HL-60 (cell line): ENCODE measurements around the gene IL17B.

ENCODE experiments used
- DNase-seq, 2 experiments: peaks; one replicate each; pipeline ENCODE4 v3.0.0-alpha.2; 2010 to 2020; ENCODE audit warnings: low read depth in 1 of 2, low spot score in 1 of 2
- H3K27ac ChIP-seq: fragments of 250-450 bp; sonication (Bioruptor Pico); replicated peaks from 2 replicates; pipeline ENCODE4 v1.5.1; 2020; ENCODE audit warnings: mild to moderate bottlenecking, moderate library complexity
- H3K27me3 ChIP-seq: fragments of 250-450 bp; sonication (Bioruptor Pico); 2 replicates; pipeline ENCODE4 v1.5.1; 2021; ENCODE audit warnings: mild to moderate bottlenecking, moderate library complexity; ENCODE audit not compliant: insufficient read depth, poor library complexity, severe bottlenecking
- H3K4me3 ChIP-seq: replicated peaks from 2 replicates; pipeline ENCODE4 v1.5.1; 2011; ENCODE audit warnings: mild to moderate bottlenecking, control low read depth, low read length; ENCODE audit not compliant: insufficient read depth
- GABPA ChIP-seq: IDR thresholded peaks from 2 replicates; pipeline ENCODE4 v1.6.1; 2012; ENCODE audit warnings: low read depth
- POLR2AphosphoS5 ChIP-seq: IDR thresholded peaks from 2 replicates; pipeline ENCODE4 v1.6.1; 2012; ENCODE audit warnings: low read depth
- SPI1 ChIP-seq: IDR thresholded peaks from 2 replicates; pipeline ENCODE4 v1.6.1; 2012; ENCODE audit warnings: low read depth, mild to moderate bottlenecking, borderline replicate concordance
- long read RNA-seq: library from polyadenylated mRNA; unstranded; transcript quantifications from one replicate; pipeline ENCODE4 v2.0.0, GENCODE V29; 2020
- TF ChIP-seq, protein P1 (sequence below): IDR thresholded peaks from 2 replicates; pipeline ENCODE4 v1.6.1; 2012; ENCODE audit warnings: low read depth; ENCODE audit not compliant: insufficient replicate concordance
- TF ChIP-seq, protein P2 (sequence below): IDR thresholded peaks from one replicate; pipeline ENCODE4 v1.5.1; 2011; ENCODE audit warnings: low read length, control low read depth, inconsistent platforms; ENCODE audit not compliant: insufficient read depth

The IL17B gene
- long read RNA-seq, partial matches to known transcripts: 0 of 3 reads
- long read RNA-seq, other reads (novel, unspliced or antisense): 3 of 3 reads

- Histone ChIP-seq H3K27me3 (no peaks in the 10 kb centered on the region), H3K27ac (no peak within 1 kb of the TSS), H3K4me3 (no peak within 1 kb of the TSS)
- no peak for TF ChIP-seq GABPA
- TF ChIP-seq, protein P1, sequence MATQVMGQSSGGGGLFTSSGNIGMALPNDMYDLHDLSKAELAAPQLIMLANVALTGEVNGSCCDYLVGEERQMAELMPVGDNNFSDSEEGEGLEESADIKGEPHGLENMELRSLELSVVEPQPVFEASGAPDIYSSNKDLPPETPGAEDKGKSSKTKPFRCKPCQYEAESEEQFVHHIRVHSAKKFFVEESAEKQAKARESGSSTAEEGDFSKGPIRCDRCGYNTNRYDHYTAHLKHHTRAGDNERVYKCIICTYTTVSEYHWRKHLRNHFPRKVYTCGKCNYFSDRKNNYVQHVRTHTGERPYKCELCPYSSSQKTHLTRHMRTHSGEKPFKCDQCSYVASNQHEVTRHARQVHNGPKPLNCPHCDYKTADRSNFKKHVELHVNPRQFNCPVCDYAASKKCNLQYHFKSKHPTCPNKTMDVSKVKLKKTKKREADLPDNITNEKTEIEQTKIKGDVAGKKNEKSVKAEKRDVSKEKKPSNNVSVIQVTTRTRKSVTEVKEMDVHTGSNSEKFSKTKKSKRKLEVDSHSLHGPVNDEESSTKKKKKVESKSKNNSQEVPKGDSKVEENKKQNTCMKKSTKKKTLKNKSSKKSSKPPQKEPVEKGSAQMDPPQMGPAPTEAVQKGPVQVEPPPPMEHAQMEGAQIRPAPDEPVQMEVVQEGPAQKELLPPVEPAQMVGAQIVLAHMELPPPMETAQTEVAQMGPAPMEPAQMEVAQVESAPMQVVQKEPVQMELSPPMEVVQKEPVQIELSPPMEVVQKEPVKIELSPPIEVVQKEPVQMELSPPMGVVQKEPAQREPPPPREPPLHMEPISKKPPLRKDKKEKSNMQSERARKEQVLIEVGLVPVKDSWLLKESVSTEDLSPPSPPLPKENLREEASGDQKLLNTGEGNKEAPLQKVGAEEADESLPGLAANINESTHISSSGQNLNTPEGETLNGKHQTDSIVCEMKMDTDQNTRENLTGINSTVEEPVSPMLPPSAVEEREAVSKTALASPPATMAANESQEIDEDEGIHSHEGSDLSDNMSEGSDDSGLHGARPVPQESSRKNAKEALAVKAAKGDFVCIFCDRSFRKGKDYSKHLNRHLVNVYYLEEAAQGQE: no peak
- TF ChIP-seq SPI1: no peak
- no peak for TF ChIP-seq POLR2AphosphoS5
- TF ChIP-seq, protein P2, sequence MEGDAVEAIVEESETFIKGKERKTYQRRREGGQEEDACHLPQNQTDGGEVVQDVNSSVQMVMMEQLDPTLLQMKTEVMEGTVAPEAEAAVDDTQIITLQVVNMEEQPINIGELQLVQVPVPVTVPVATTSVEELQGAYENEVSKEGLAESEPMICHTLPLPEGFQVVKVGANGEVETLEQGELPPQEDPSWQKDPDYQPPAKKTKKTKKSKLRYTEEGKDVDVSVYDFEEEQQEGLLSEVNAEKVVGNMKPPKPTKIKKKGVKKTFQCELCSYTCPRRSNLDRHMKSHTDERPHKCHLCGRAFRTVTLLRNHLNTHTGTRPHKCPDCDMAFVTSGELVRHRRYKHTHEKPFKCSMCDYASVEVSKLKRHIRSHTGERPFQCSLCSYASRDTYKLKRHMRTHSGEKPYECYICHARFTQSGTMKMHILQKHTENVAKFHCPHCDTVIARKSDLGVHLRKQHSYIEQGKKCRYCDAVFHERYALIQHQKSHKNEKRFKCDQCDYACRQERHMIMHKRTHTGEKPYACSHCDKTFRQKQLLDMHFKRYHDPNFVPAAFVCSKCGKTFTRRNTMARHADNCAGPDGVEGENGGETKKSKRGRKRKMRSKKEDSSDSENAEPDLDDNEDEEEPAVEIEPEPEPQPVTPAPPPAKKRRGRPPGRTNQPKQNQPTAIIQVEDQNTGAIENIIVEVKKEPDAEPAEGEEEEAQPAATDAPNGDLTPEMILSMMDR: no peak
- DNase-seq: no peak
Observed at GRCh38 chr5:149379177-149379761, at the start of gene IL17B. IL17B (minus strand) TSS chr5:149379292; CDS start chr5:149379225, 67 bp downstream.

DNA sequence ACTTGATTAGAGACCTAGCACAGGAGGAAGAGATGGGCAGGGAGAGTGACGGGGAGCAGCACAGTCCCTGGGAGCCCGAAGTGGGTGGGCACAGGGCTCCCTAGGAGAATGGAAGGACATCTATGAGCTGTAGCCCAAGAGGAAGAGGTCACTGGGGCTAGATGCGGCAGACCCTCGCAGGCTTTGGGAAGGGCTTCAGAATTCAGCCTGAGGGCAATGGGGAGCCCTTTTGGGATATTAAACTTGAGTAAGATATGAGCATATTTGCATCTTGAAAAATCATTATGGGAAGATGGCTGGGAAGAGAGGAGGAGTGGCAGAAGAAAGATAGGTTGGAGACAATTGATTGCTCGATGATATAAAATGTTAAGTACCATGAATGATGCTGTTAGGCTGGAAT is 48.9 kb upstream of the IL17B start:
- TF ChIP-seq, protein P2: no peak
- TF ChIP-seq, protein P1: no peak
- TF ChIP-seq GABPA (no peak), SPI1 (no peak), POLR2AphosphoS5 (no peak)
- Histone ChIP-seq H3K4me3 (no peak overlapping the region), H3K27me3 (no peaks in the 10 kb centered on the region), H3K27ac (peak overlapping the region; percentile 77)
- DNase-seq: no peak

DNA sequence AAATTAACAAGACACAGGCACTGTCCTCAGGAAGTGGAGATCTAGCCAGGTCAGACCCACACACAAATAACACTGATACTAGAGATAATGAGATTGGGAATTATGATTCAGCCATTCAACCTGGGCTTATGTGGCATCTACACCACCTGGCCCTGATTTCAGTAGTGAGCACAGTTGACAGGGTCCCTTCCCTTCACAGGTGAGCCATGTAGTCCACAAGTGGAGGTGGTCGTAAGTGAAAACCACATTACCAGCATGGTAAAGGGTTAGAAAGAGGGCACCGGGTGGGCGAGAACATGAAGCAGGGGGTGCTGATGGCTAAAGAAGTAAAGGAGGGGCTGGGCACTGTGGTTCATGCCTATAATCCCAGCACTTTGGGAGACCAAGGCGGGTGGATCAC is 48.3 kb upstream of the IL17B start:
- Histone ChIP-seq H3K27ac (peak overlapping the region; percentile 8; the same call in 1 of the 2 replicates), H3K4me3 (no peak overlapping the region), H3K27me3 (no peaks in the 10 kb centered on the region)
- no peak for DNase-seq
- TF ChIP-seq, protein P2: no peak
- TF ChIP-seq, protein P1: no peak
- TF ChIP-seq GABPA (no peak), SPI1 (no peak), POLR2AphosphoS5 (no peak)
